HG02763 (cell line): ENCODE data around the gene IL23A.
"Not testable (repeated sequence)": the region's sequence is repeated elsewhere in the genome, so short reads cannot be mapped to it uniquely, and the experiment has no call there.

Experiments
- ATAC-seq: cut with Tn5 transposase; IDR thresholded peaks from one replicate; pipeline ENCODE4 v1.9.1; 2021; ENCODE audit warnings: mild to moderate bottlenecking, moderate library complexity; ENCODE audit not compliant: unreplicated experiment

The IL23A gene

GRCh38 chr12:56324206-56324605, 14.5 kb upstream of the IL23A start:
- ATAC-seq, result no peak

- ATAC-seq, result no peak
Observed at GRCh38 chr12:56326126-56326525, 12.6 kb upstream of the IL23A start.

GRCh38 chr12:56326533-56326932, 12.2 kb upstream of the IL23A start:
- ATAC-seq, result no peak

GRCh38 chr12:56330936-56331490, 7.7 kb upstream of the IL23A start:
- no peak for ATAC-seq

GRCh38 chr12:56332512-56333196, 6.0 kb upstream of the IL23A start:
- ATAC-seq, result no peak

GRCh38 chr12:56333197-56333678, 5.4 kb upstream of the IL23A start:
- no peak for ATAC-seq

GRCh38 chr12:56333679-56334489, 4.8 kb upstream of the IL23A start, which contains the start of gene PAN2:
Gene PAN2, minus strand, starts transcription at chr12:56334000. Its CDS starts 906 bp downstream, at chr12:56333094.
- ATAC-seq, result peak; percentile 97

- no peak for ATAC-seq
Observed at GRCh38 chr12:56334490-56334793, 4.2 kb upstream of the IL23A start.

GRCh38 chr12:56335527-56335926, 3.2 kb upstream of the IL23A start:
- not testable (repeated sequence) for ATAC-seq

- no peak for ATAC-seq
Observed at GRCh38 chr12:56336361-56337167, 2.1 kb upstream of the IL23A start.

GRCh38 chr12:56337753-56338251, 882 bp upstream of the IL23A start:
- no peak for ATAC-seq

GRCh38 chr12:56339158-56339422, 406 bp downstream of the IL23A start:
- no peak for ATAC-seq

- no peak for ATAC-seq
Observed at GRCh38 chr12:56341616-56342015, 2.9 kb downstream of the IL23A start.

GRCh38 chr12:56342290-56342689, 3.6 kb downstream of the IL23A start:
- not testable (repeated sequence) for ATAC-seq

- no peak for ATAC-seq
Observed at GRCh38 chr12:56346675-56347074, 8.0 kb downstream of the IL23A start.

GRCh38 chr12:56347255-56347654, 8.6 kb downstream of the IL23A start:
- ATAC-seq, result not testable (repeated sequence)

GRCh38 chr12:56348776-56349175, 10.1 kb downstream of the IL23A start:
- ATAC-seq, result no peak

GRCh38 chr12:56350662-56351061, 12.0 kb downstream of the IL23A start:
- no peak for ATAC-seq

- ATAC-seq, result no peak
Observed at GRCh38 chr12:56351325-56351724, 12.6 kb downstream of the IL23A start.

GRCh38 chr12:56358836-56359532, 20.3 kb downstream of the IL23A start:
- no peak for ATAC-seq
